ENCODE data around the gene ARHGAP22. TPM values are rescaled to one million over a fixed set of nuclear protein-coding genes. Genes with fewer than 3 reads are reported as not detected.

ARHGAP22 gene
- total and polyA plus RNA-seq, 2 donors (not counting 1 experiment from before 2014, with no cell fraction given): 10.4 to 75.5 TPM

GRCh38 chr10:48634198-48634983 is 29.5 kb upstream of the ARHGAP22 start:
- H3K27ac ChIP-seq (ENCODE audit: insufficient read depth, low read length): peak overlapping the region; percentile 6
- H2AFZ ChIP-seq (ENCODE audit: low read length): no peak overlapping the region
- no peak for TF ChIP-seq EZH2 (IDR thresholded peaks at IDR 0.05; ENCODE audit: low read length, missing control alignments)
- no peak for TF ChIP-seq CTCF (conservative IDR thresholded peaks at IDR 0.05 in 1 of 2, IDR thresholded peaks at IDR 0.05 in 1 of 2; ENCODE audit: low read depth in 1 of 2, low read length in 2 of 2)
- peak overlapping the region; percentile 0 for H3K4me2 ChIP-seq (ENCODE audit: extremely low read depth, insufficient read depth, low read length)
- no peak overlapping the region for H3K4me3 ChIP-seq (replicated peaks in 1 of 4; ENCODE audit: control extremely low read depth in 1 of 4, insufficient read depth in 1 of 4, low read depth in 3 of 4, low read length in 4 of 4)
- no peak overlapping the region for H3K9ac ChIP-seq (ENCODE audit: insufficient read depth, low read length)
- no peaks in the 10 kb centered on the region for H3K36me3 ChIP-seq (ENCODE audit: control insufficient read depth, insufficient read depth, low read length)
- H3K9me3 ChIP-seq (ENCODE audit: control insufficient read depth, insufficient read depth, low read depth, low read length): no peaks in the 10 kb centered on the region
- peaks cover 14% of the 10 kb centered on the region for H3K4me1 ChIP-seq (ENCODE audit: control insufficient read depth, extremely low read depth, insufficient read depth, low read length)
- no peaks in the 10 kb centered on the region for H3K27me3 ChIP-seq (ENCODE audit: control insufficient read depth, insufficient read depth, low read length)
- no peaks in the 10 kb centered on the region for H4K20me1 ChIP-seq (ENCODE audit: control insufficient read depth, extremely low read depth, insufficient read depth, low read length)
- H3K79me2 ChIP-seq (ENCODE audit: control insufficient read depth, insufficient read depth, low read length): no peaks in the 10 kb centered on the region
- DNase-seq (ENCODE audit: low read depth in 2 of 2): peak; percentile 77 to 91

- Histone ChIP-seq H3K4me3 (replicated peaks in 1 of 4; ENCODE audit: control extremely low read depth in 1 of 4, insufficient read depth in 1 of 4, low read depth in 3 of 4, low read length in 4 of 4) (no peak overlapping the region), H3K9ac (ENCODE audit: insufficient read depth, low read length) (no peak overlapping the region), H2AFZ (ENCODE audit: low read length) (no peak overlapping the region), H3K4me1 (ENCODE audit: control insufficient read depth, extremely low read depth, insufficient read depth, low read length) (peaks cover 14% of the 10 kb centered on the region), H3K27me3 (ENCODE audit: control insufficient read depth, insufficient read depth, low read length) (no peaks in the 10 kb centered on the region), H3K27ac (ENCODE audit: insufficient read depth, low read length) (no peak overlapping the region), H3K79me2 (ENCODE audit: control insufficient read depth, insufficient read depth, low read length) (no peaks in the 10 kb centered on the region), H3K4me2 (ENCODE audit: extremely low read depth, insufficient read depth, low read length) (no peak overlapping the region), H3K9me3 (ENCODE audit: control insufficient read depth, insufficient read depth, low read depth, low read length) (no peaks in the 10 kb centered on the region), H4K20me1 (ENCODE audit: control insufficient read depth, extremely low read depth, insufficient read depth, low read length) (no peaks in the 10 kb centered on the region), H3K36me3 (ENCODE audit: control insufficient read depth, insufficient read depth, low read length) (no peaks in the 10 kb centered on the region)
- DNase-seq (ENCODE audit: low read depth in 2 of 2): no peak
- TF ChIP-seq CTCF (conservative IDR thresholded peaks at IDR 0.05 in 1 of 2, IDR thresholded peaks at IDR 0.05 in 1 of 2; ENCODE audit: low read depth in 1 of 2, low read length in 2 of 2) (no peak), EZH2 (IDR thresholded peaks at IDR 0.05; ENCODE audit: low read length, missing control alignments) (no peak)
These were observed 28.7 kb upstream of the ARHGAP22 start for GRCh38 chr10:48633381-48634197.

GRCh38 chr10:48632166-48632565 is 27.3 kb upstream of the ARHGAP22 start:
- H3K4me2 ChIP-seq (ENCODE audit: extremely low read depth, insufficient read depth, low read length): no peak overlapping the region
- TF ChIP-seq EZH2 (IDR thresholded peaks at IDR 0.05; ENCODE audit: low read length, missing control alignments) (no peak), CTCF (conservative IDR thresholded peaks at IDR 0.05 in 1 of 2, IDR thresholded peaks at IDR 0.05 in 1 of 2; ENCODE audit: low read depth in 1 of 2, low read length in 2 of 2) (no peak)
- DNase-seq (ENCODE audit: low read depth in 2 of 2): no peak

More at GRCh38 chr10:48632166-48632565, 27.3 kb upstream of the ARHGAP22 start:
- Histone ChIP-seq H3K4me3 (replicated peaks in 1 of 4; ENCODE audit: control extremely low read depth in 1 of 4, insufficient read depth in 1 of 4, low read depth in 3 of 4, low read length in 4 of 4) (no peak overlapping the region), H4K20me1 (ENCODE audit: control insufficient read depth, extremely low read depth, insufficient read depth, low read length) (no peaks in the 10 kb centered on the region), H2AFZ (ENCODE audit: low read length) (no peak overlapping the region), H3K36me3 (ENCODE audit: control insufficient read depth, insufficient read depth, low read length) (no peaks in the 10 kb centered on the region), H3K4me1 (ENCODE audit: control insufficient read depth, extremely low read depth, insufficient read depth, low read length) (peaks cover 14% of the 10 kb centered on the region), H3K9ac (ENCODE audit: insufficient read depth, low read length) (no peak overlapping the region), H3K79me2 (ENCODE audit: control insufficient read depth, insufficient read depth, low read length) (no peaks in the 10 kb centered on the region), H3K27ac (ENCODE audit: insufficient read depth, low read length) (no peak overlapping the region), H3K9me3 (ENCODE audit: control insufficient read depth, insufficient read depth, low read depth, low read length) (no peaks in the 10 kb centered on the region), H3K27me3 (ENCODE audit: control insufficient read depth, insufficient read depth, low read length) (no peaks in the 10 kb centered on the region)
